ENCODE results near the gene ALPL. TPM values are rescaled to one million over a fixed set of nuclear protein-coding genes. Genes with fewer than 3 reads are reported as not detected.

Gene ALPL
- total RNA-seq, 4 donors from 2014 or later = 2.8 to 6.4 (median 4.4) TPM

GRCh38 chr1:21508580-21509350 is 458 bp upstream of the ALPL start:
- no peak for TF ChIP-seq POLR2A (IDR thresholded peaks at IDR 0.05)
- TF ChIP-seq, protein P1, sequence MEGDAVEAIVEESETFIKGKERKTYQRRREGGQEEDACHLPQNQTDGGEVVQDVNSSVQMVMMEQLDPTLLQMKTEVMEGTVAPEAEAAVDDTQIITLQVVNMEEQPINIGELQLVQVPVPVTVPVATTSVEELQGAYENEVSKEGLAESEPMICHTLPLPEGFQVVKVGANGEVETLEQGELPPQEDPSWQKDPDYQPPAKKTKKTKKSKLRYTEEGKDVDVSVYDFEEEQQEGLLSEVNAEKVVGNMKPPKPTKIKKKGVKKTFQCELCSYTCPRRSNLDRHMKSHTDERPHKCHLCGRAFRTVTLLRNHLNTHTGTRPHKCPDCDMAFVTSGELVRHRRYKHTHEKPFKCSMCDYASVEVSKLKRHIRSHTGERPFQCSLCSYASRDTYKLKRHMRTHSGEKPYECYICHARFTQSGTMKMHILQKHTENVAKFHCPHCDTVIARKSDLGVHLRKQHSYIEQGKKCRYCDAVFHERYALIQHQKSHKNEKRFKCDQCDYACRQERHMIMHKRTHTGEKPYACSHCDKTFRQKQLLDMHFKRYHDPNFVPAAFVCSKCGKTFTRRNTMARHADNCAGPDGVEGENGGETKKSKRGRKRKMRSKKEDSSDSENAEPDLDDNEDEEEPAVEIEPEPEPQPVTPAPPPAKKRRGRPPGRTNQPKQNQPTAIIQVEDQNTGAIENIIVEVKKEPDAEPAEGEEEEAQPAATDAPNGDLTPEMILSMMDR (IDR thresholded peaks at IDR 0.05) = peak; percentile 20 to 52 (median 46)
- H3K27me3 ChIP-seq = peaks cover 7 to 8% of the 10 kb centered on the region in 2 donors
- no peak overlapping the region for H3K27ac ChIP-seq
- DNase-seq = peak in 1 of 2 donors; percentile 24
- H3K36me3 ChIP-seq = no peaks in the 10 kb centered on the region
- H3K4me3 ChIP-seq = no peak overlapping the region
- H3K4me1 ChIP-seq = peaks cover 0 to 9% of the 10 kb centered on the region in 2 donors
- intact Hi-C loops (cut with DNase I; ENCODE audit: low total_unique reads) = no loop called here
- no peaks in the 10 kb centered on the region for H3K9me3 ChIP-seq

DNA sequence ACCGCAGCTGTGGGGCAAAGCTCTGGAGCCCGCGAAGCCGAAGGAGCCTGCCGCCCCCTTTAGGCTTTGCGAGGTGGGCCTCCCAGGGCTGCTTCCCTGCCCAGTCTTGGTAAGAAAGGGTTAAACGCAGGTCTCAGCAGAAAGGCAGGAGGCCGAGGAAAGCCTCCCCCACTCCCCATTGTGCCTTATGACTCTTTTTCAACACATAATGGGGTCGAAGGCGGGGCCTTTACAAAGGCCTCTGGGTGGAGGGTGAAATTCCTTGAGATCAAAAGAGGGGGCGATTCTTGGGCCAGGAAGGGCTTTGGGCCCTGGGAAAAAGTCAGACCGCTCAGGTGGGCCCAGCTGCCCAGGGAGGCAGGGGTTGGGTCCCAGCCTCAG is 880 bp downstream of the ALPL start:
- Histone ChIP-seq H3K9me3 (no peaks in the 10 kb centered on the region), H3K27me3 (peaks cover 7 to 8% of the 10 kb centered on the region in 2 donors), H3K27ac (no peak overlapping the region), H3K4me1 (peaks cover 0 to 9% of the 10 kb centered on the region in 2 donors), H3K36me3 (no peaks in the 10 kb centered on the region), H3K4me3 (no peak overlapping the region)
- TF ChIP-seq, protein P1 (IDR thresholded peaks at IDR 0.05) = no peak
- no peak for TF ChIP-seq POLR2A (IDR thresholded peaks at IDR 0.05)
- DNase-seq = no peak
- intact Hi-C loops (cut with DNase I; ENCODE audit: low total_unique reads) = no loop called here

GRCh38 chr1:21510885-21511578 is 1.8 kb downstream of the ALPL start:
- TF ChIP-seq POLR2A (IDR thresholded peaks at IDR 0.05) = no peak
- TF ChIP-seq, protein P1 (IDR thresholded peaks at IDR 0.05) = no peak
- no peak for DNase-seq
- Histone ChIP-seq H3K4me3 (no peak overlapping the region), H3K27ac (no peak overlapping the region), H3K4me1 (peaks cover 0 to 9% of the 10 kb centered on the region in 2 donors), H3K36me3 (no peaks in the 10 kb centered on the region), H3K9me3 (no peaks in the 10 kb centered on the region), H3K27me3 (peaks cover 7 to 8% of the 10 kb centered on the region in 2 donors)
- intact Hi-C loops (cut with DNase I; ENCODE audit: low total_unique reads) = no loop called here

GRCh38 chr1:21511579-21512522 is 2.6 kb downstream of the ALPL start:
- DNase-seq = no peak

More at GRCh38 chr1:21511579-21512522, 2.6 kb downstream of the ALPL start:
- peaks cover 7 to 8% of the 10 kb centered on the region in 2 donors for H3K27me3 ChIP-seq
- peaks cover 0 to 9% of the 10 kb centered on the region in 2 donors for H3K4me1 ChIP-seq
- no peak for TF ChIP-seq POLR2A (IDR thresholded peaks at IDR 0.05)
- TF ChIP-seq, protein P1 (IDR thresholded peaks at IDR 0.05) = no peak
- no peaks in the 10 kb centered on the region for H3K9me3 ChIP-seq
- no peak overlapping the region for H3K27ac ChIP-seq
- intact Hi-C loops (cut with DNase I; ENCODE audit: low total_unique reads) = no loop called here
- H3K4me3 ChIP-seq = no peak overlapping the region
- H3K36me3 ChIP-seq = no peaks in the 10 kb centered on the region

Measured in uterus (tissue), 4 donors.